Activated CD4-positive, CD25-positive, alpha-beta regulatory T cell treated with anti-CD3 and anti-CD28 coated beads, Interleukin-2, amount 50 U/mL, for 16 hours (primary cell): ENCODE data around the gene NDC80.
"Not testable (repeated sequence)": the region's sequence is repeated elsewhere in the genome, so short reads cannot be mapped to it uniquely, and the experiment has no call there.

Source experiments
- DNase-seq: peaks from one replicate; pipeline ENCODE4 v3.0.0-alpha.2; 2020; ENCODE audit warnings: low read depth, low spot score

Gene NDC80

DNA sequence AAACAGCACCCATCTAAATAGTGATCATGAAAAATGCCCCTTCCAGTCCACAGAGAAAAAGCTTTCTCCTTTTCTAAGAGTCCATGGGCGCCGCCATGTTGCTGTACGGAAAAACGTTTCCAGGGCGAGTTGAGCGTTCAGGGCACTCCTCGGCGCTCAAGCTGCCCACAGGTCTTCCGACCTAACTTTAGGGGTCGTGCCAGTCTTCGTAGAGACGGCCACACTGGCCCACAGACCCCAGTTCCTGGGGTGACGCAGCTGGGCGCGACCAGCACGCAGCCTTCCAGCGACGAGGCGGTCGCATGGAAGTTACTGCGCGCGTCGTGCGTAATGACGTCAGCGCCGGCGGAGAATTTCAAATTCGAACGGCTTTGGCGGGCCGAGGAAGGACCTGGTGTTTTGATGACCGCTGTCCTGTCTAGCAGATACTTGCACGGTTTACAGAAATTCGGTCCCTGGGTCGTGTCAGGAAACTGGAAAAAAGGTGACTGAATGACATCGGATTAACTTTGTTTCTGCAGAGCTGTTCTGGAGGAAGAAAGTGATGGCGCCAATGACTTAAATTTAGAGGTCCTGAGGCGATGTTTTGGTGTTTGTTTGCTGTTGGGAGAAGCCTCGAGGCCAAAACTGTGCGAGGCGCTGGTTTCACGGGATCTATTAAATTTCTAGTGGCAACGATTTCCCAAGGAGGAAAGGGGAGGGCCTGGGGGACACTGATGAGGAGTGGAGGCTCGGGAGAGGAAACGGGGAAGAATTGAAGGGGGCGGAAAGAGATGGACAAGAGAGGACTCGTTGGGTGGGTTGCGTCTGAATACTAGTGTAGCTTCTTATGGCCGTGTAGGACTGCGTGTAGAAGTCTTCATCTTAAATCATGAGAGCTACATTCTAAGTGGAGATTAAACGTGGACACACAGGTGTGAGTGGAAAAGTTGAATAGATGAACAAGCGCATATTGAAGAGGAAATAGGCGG lies at the start of gene NDC80, which contains the start of gene METTL4:
Gene NDC80, plus strand, starts transcription at position 358 of the 971 bp plus-strand sequence. CDS start 1,429 bp downstream, outside the sequence.
Gene METTL4, minus strand, starts transcription at position 306 of the 971 bp plus-strand sequence. CDS start 4,289 bp downstream, outside the sequence.
- peak; percentile 70 for DNase-seq

- DNase-seq: no peak
Observed at GRCh38 chr18:2522112-2522511, 49.2 kb upstream of the NDC80 start.

GRCh38 chr18:2524794-2525198 lies 46.6 kb upstream of the NDC80 start:
- DNase-seq: not testable (repeated sequence)

DNA sequence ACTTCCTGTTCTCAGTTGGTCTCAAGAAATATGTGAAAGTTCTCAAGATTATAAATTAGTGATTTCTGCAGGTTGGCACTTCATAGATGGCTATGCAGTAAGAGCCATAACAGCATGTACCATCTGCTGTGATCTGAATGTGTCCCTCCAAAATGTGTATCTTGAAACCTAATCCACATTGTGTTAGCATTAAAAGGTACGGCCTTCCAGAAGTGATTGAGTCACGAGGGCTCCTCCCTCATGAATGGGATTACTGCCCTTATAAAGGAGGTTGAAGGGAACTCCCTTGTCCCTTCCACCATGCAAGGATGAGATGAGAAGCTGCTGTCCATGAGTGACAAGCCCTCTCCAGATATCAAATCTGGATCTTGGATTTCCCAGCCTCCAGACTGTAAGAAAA lies 45.0 kb upstream of the NDC80 start:
- no peak for DNase-seq

- DNase-seq: no peak
Observed at GRCh38 chr18:2529154-2529553, 42.2 kb upstream of the NDC80 start.

GRCh38 chr18:2531751-2532150 lies 39.6 kb upstream of the NDC80 start:
- no peak for DNase-seq

DNA sequence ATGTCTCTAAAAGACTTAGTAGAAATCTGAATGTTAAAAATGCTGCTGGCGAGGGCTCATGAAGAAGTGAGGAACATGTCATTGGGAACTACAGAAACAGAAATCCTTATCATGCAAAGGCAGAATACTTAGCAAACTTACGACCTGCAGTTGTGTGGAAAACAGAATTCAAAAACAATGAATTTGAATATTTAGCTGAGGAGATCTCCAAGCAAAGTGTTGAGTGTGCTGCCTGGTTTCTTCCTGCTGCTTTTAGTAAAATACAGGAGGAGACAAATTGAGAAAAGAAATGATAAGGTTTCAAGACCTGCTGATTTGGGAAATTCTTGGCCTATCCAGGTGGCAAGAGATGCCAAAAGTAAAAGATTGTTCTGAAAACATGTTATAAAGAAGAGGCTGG lies 38.6 kb upstream of the NDC80 start:
- DNase-seq: no peak

GRCh38 chr18:2534906-2535305 lies 36.5 kb upstream of the NDC80 start:
- DNase-seq: no peak

- DNase-seq: no peak
Observed at GRCh38 chr18:2535419-2535910, 35.9 kb upstream of the NDC80 start.

GRCh38 chr18:2536063-2536462 lies 35.3 kb upstream of the NDC80 start:
- no peak for DNase-seq

- DNase-seq: no peak
Observed at GRCh38 chr18:2536493-2536892, 34.9 kb upstream of the NDC80 start.

- DNase-seq: no peak
Observed at GRCh38 chr18:2537296-2537695, 34.1 kb upstream of the NDC80 start.

DNA sequence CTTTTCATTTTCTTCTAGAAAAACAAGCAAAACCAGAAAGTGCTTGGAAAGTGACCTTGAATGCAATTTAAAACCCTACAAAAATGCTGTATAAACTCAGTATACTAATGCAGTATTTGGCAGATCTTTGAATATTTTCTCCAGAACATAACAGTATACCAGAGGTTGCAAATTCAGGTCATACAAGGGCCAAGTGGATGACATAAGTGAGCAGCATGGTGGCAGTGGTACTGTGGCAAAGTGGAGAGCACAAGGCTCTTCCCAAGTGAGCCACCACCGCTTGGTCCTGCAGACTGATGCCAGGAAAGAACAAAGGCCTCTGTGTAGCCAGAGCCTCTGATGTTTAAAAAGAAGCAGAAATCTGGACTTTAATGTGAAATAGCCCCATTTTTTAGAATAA lies 33.1 kb upstream of the NDC80 start:
- no peak for DNase-seq

DNA sequence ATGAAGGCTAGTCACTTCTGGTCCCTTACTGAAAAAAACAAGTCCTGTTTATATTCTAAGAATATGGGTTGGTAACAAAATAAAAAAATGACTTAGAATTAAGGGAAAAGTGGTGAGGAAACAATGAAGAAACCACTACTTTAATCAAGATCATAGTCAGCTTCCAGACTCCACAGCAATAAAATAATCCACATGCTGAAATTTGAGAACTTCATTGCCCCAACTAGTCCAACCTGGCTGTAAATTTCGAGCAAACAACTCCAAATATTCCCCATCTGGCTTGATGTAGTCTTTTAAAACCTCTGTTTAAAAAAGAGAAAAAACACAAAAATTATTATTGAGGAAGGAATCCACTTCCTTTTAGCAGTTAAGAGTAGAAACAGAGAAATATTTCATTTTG lies 32.5 kb upstream of the NDC80 start:
- no peak for DNase-seq

DNA sequence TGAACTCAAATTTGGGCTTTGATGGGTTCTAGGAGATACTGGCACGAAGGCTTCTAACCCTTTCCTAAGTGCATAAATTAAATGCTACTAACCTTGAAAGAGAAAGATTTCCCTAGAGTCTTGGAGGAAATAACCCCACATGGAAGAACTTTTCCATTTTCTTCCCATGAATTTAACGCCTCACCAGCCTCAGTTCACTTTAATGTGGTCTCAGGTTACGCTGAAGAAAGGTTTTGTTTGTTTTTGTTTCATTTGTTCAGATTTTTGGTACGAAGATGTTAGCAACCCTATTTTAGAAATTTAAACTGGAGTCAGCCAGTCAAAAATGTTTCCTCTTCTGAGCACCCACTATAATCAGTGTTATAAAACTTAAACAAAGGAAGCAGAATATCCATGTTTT lies 30.8 kb upstream of the NDC80 start:
- no peak for DNase-seq

DNA sequence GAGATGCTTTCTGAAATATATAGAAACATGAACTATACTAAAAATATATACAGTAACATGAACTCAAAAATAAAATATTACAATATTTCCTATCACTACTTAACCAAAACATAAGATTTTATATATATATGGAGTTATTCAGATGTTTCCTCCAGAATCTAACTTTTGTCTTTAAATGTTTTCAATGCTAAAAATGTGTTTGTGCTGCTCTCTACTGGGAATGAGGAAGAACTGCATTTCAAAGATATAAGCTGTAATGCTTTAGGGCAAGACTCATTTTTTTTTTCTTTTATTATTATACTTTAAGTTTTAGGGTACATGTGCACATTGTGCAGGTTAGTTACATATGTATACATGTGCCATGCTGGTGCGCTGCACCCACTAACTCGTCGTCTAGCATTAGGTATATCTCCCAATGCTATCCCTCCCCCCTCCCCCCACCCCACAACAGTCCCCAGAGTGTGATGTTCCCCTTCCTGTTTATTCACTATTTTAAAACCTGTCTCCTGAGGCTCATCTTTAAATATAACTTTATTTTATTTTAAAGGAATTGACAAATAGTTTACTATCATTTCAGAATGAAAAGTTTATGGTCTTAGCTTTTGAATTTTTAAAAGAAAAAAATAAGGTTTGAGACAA lies 29.3 kb upstream of the NDC80 start:
- DNase-seq: not testable (repeated sequence)

GRCh38 chr18:2545155-2545554 lies 26.2 kb upstream of the NDC80 start:
- no peak for DNase-seq

DNA sequence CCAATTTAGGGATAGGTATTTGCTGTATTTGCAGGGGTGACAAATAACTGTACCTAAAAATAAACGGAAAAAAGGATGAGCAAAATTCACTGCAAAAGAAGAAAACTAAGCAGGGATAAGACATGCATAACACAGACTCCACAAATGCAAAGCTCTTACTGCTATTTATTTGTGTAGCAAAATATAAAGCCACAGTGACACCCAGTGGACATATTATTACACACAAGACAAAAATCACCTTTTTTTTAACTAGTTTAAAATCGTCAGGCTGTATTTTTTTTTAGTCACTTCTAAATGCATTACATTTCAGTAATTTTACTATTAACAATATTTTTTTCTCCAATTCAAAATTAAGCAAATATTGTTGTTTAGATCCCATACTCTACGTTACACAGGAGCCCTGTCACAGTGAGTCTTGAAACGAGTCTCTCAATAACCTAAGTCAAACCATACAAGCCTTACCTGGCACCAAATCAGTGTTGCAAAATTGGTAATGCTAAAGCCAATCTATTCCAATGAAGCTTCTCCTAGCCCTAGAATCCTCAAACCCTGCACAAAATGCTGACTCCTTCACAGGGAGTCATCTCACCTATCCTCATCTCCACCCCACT lies 23.8 kb upstream of the NDC80 start:
- DNase-seq: no peak

DNA sequence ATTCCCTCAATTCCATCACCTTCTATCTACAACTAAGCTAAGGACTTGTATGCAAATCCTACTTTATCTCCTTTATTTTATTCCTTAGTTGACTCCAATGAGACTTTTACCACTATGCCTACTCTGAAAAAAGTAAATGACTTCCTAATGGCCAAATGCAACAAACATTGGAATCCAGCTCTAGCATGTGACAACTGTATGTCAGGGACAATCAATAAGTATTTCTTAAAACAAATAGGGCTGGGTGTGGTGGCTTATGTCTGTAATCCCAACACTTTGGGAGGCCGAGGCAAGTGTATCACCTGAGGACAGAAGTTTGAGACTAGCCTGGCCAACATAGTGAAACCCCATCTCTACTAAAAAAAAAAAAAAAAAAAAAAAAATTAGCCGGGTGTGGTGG lies 21.9 kb upstream of the NDC80 start:
- no peak for DNase-seq

GRCh38 chr18:2551425-2551824 lies 19.9 kb upstream of the NDC80 start:
- DNase-seq: no peak

- DNase-seq: no peak
Observed at GRCh38 chr18:2554696-2555095, 16.7 kb upstream of the NDC80 start.

- DNase-seq: no peak
Observed at GRCh38 chr18:2555895-2556294, 15.5 kb upstream of the NDC80 start.
